ENCODE measurements around the gene PSEN2. TPM values are rescaled to one million over a fixed set of nuclear protein-coding genes. Genes with fewer than 3 reads are reported as not detected.

PSEN2 gene
- total and polyA plus RNA-seq, 2 donors (not counting 3 experiments of a cell fraction or from before 2014, with no cell fraction given) = 12.5 to 19.3 TPM

DNA sequence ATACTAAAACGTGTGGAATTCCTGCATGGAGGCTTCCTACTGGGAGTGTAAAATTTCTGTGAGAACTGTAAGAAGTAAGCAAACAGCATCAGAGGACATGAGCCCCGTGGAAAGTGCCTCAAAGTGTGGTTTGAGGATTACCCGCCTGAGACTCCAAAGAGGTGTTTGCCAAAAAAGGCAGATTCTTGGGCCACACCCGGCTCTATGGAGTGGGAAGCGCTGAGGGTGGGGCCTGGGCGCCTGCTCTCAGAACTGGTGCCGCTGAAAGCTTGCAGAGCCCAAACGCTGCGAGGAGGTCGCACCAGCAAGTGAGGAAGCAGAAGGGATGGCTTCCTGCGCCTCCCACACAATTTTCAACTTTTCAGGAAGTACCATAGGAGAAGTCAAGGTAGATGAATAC is 43.0 kb upstream of the PSEN2 start:
- POLR2A ChIA-PET = interaction anchor here (0.8 kb wide), 1 partner anchor 113 kb away, joined by 3 read pairs; the partner anchor contains the start of gene COQ8A
- no peaks in the 10 kb centered on the region for H3K9me1 ChIP-seq (replicated peaks; ENCODE audit: control insufficient read depth, extremely low read depth, insufficient read depth, low read length)
- peaks cover 6% of the 10 kb centered on the region for H3K4me1 ChIP-seq (ENCODE audit: control insufficient read depth, extremely low read depth, insufficient read depth, low read length)
- TF ChIP-seq, protein P1, sequence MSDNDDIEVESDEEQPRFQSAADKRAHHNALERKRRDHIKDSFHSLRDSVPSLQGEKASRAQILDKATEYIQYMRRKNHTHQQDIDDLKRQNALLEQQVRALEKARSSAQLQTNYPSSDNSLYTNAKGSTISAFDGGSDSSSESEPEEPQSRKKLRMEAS (IDR thresholded peaks at IDR 0.05; ENCODE audit: insufficient read depth, insufficient read length) = no peak
- TF ChIP-seq MYC (IDR thresholded peaks at IDR 0.05; ENCODE audit: low read depth, low read length) = no peak
- TF ChIP-seq POLR2A (IDR thresholded peaks at IDR 0.05; ENCODE audit: low read depth, low read length) = no peak
- TF ChIP-seq JUN (IDR thresholded peaks at IDR 0.05; ENCODE audit: borderline replicate concordance, insufficient read depth, insufficient read length, low read depth) = no peak
- no peak for TF ChIP-seq FOS (IDR thresholded peaks at IDR 0.05; ENCODE audit: borderline replicate concordance, insufficient read depth, low read length)
- TF ChIP-seq POLR2AphosphoS5 (IDR thresholded peaks at IDR 0.05; ENCODE audit: insufficient read depth, low read depth, low read length) = no peak
- TF ChIP-seq, protein P2, sequence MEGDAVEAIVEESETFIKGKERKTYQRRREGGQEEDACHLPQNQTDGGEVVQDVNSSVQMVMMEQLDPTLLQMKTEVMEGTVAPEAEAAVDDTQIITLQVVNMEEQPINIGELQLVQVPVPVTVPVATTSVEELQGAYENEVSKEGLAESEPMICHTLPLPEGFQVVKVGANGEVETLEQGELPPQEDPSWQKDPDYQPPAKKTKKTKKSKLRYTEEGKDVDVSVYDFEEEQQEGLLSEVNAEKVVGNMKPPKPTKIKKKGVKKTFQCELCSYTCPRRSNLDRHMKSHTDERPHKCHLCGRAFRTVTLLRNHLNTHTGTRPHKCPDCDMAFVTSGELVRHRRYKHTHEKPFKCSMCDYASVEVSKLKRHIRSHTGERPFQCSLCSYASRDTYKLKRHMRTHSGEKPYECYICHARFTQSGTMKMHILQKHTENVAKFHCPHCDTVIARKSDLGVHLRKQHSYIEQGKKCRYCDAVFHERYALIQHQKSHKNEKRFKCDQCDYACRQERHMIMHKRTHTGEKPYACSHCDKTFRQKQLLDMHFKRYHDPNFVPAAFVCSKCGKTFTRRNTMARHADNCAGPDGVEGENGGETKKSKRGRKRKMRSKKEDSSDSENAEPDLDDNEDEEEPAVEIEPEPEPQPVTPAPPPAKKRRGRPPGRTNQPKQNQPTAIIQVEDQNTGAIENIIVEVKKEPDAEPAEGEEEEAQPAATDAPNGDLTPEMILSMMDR (IDR thresholded peaks at IDR 0.05; ENCODE audit: extremely low read depth in 1 of 2, insufficient read depth in 1 of 2, low read depth in 1 of 2, low read length in 2 of 2) = no peak
- TF ChIP-seq GATA2 (IDR thresholded peaks at IDR 0.05; ENCODE audit: insufficient read depth, insufficient read length, low read depth, low read length) = no peak
- no peak for TF ChIP-seq EZH2 (IDR thresholded peaks at IDR 0.05; ENCODE audit: borderline replicate concordance, low read depth, low read length, severe bottlenecking)
- dilution Hi-C loops (cut with MboI; ENCODE audit: extremely low pct_ligation_motif_present, low sequenced_read_pairs) (no loop called here), intact Hi-C loops (cut with micrococcal nuclease) (no loop called here)
- FAIRE-seq = no peak
- BruUV-seq (replicated peaks) = TSS peak; percentile 50
- no peaks in the 10 kb centered on the region for H4K20me1 ChIP-seq (replicated peaks; ENCODE audit: control insufficient read depth, extremely low read depth, insufficient read depth, low read length)
- peak overlapping the region; percentile 77 for H3K9ac ChIP-seq (replicated peaks; ENCODE audit: extremely low read depth, insufficient read depth, low read length)
- peak overlapping the region; percentile 25 for H3K4me2 ChIP-seq (ENCODE audit: insufficient read depth, low read length)
- H3K79me2 ChIP-seq (ENCODE audit: control insufficient read depth, insufficient read depth, low read length) = no peaks in the 10 kb centered on the region
- H3K27me3 ChIP-seq (ENCODE audit: control insufficient read depth in 2 of 2, insufficient read depth in 2 of 2, low read length in 2 of 2) = peaks cover 0 to 4% of the 10 kb centered on the region in 2 experiments
- H3K27ac ChIP-seq (ENCODE audit: insufficient read depth, low read depth, low read length) = peak overlapping the region; percentile 90
- H3K36me3 ChIP-seq (ENCODE audit: control insufficient read depth in 2 of 2, extremely low read depth in 1 of 2, insufficient read depth in 2 of 2, low read length in 2 of 2) = no peaks in the 10 kb centered on the region
- no peak overlapping the region for H3K4me3 ChIP-seq (replicated peaks in 1 of 3; ENCODE audit: insufficient read depth in 1 of 3, low read depth in 1 of 3, low read length in 3 of 3)
- no peaks in the 10 kb centered on the region for H3K9me3 ChIP-seq (replicated peaks; ENCODE audit: control insufficient read depth, insufficient read depth, low read length)
- DNase-seq (ENCODE audit: low read depth, low spot score) = no peak
- CTCF ChIA-PET = interaction anchor here (0.9 to 5.6 kb wide), 22 partner anchors 11 to 609 kb away, joined by 3 to 85 read pairs (median 4); partner anchors contain the start of gene ITPKB
- H2AFZ ChIP-seq (ENCODE audit: low read depth, low read length) = peak overlapping the region; percentile 94
